ENCODE data around the gene ORM2. TPM values are rescaled to one million over a fixed set of nuclear protein-coding genes. Genes with fewer than 3 reads are reported as not detected.
"Not testable (repeated sequence)": the region's sequence is repeated elsewhere in the genome, so short reads cannot be mapped to it uniquely, and the experiment has no call there.

The ORM2 gene
- total RNA-seq, 1 donor: not detected

GRCh38 chr9:114331229-114332195 is 1.8 kb downstream of the ORM2 start:
- not testable (repeated sequence) for H3K4me3 ChIP-seq (ENCODE audit: low read length); H3K27me3 ChIP-seq (ENCODE audit: insufficient read depth, low read length); H3K9me3 ChIP-seq (ENCODE audit: low read depth, low read length); H3K4me1 ChIP-seq (ENCODE audit: insufficient read depth, low read length)

- not testable (repeated sequence) for H3K4me3 ChIP-seq (ENCODE audit: low read length); H3K27me3 ChIP-seq (ENCODE audit: insufficient read depth, low read length); H3K9me3 ChIP-seq (ENCODE audit: low read depth, low read length); H3K4me1 ChIP-seq (ENCODE audit: insufficient read depth, low read length)
Observed at GRCh38 chr9:114332474-114333040, 2.9 kb downstream of the ORM2 start.

DNA sequence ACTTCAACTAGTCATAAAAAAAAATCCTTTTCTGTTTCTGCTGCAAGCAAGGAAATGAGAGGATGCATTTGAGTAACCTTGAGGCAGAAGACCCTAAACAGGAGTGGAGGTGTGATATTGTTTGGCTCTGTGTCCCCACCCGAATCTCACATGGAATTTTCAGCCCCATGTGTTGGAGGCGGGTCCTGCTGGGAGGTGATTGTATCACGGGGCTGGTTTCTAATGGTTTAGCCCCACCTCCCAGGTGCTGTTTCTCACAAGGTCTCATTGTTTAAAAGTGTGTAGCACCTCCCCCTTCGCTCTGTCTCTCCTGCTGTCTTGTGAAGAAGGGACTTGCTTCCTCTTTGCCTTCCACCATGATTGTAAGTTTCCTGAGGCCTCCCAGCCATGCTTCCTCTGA is 4.0 kb downstream of the ORM2 start:
- H3K27me3 ChIP-seq (ENCODE audit: insufficient read depth, low read length); H3K4me1 ChIP-seq (ENCODE audit: insufficient read depth, low read length); H3K4me3 ChIP-seq (ENCODE audit: low read length); H3K9me3 ChIP-seq (ENCODE audit: low read depth, low read length): not testable (repeated sequence)

- H3K4me3 ChIP-seq (ENCODE audit: low read length): no peak overlapping the region
- H3K27me3 ChIP-seq (ENCODE audit: insufficient read depth, low read length): no peaks in the 10 kb centered on the region
- H3K9me3 ChIP-seq (ENCODE audit: low read depth, low read length): no peaks in the 10 kb centered on the region
- H3K4me1 ChIP-seq (ENCODE audit: insufficient read depth, low read length): no peaks in the 10 kb centered on the region
Observed at GRCh38 chr9:114334490-114334889, 4.8 kb downstream of the ORM2 start.

DNA sequence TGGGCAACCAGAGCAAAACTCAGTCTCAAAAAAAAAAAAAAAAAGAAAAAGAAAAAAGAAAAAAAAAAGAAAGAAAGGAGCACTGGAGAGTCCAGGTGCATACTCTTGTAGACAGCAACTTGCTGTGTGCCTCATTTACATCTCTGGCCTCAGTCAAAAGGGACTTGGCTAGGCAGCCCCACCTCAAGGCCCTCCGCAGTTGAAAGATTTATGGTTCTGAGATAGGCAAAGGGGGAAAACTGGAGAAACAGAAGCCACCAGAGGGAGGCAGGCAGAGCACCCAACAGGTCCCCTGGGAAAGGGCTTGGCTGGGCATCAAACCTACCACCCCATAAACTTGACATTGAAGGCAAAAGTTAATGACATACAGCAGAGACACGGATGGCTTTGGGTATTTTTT is 6.1 kb downstream of the ORM2 start:
- Histone ChIP-seq H3K4me1 (ENCODE audit: insufficient read depth, low read length) (peaks cover 10% of the 10 kb centered on the region), H3K4me3 (ENCODE audit: low read length) (no peak overlapping the region)

DNA sequence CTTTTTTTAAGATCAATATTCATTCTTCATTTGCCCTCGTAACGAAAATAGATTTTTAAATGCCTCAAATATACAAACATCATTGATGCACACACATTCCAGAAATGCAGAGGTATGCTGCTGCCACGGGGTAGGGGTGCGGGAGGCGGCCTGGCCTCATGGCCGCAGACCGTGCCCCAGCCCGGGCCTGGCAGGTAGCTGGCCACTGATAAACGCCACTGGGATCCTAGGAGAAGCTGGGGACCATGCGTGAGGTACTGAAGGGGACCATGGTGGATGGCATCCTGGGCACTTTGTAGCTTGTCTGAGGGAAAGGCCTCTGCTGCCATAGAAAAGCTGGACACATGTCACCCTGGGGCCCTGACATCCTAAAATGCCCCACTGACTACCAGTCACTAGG is 6.5 kb downstream of the ORM2 start:
- Histone ChIP-seq H3K4me3 (ENCODE audit: low read length) (no peak overlapping the region), H3K27me3 (ENCODE audit: insufficient read depth, low read length) (no peaks in the 10 kb centered on the region), H3K4me1 (ENCODE audit: insufficient read depth, low read length) (peaks cover 12% of the 10 kb centered on the region), H3K9me3 (ENCODE audit: low read depth, low read length) (no peaks in the 10 kb centered on the region)

More for the DNA sequence above, 6.1 kb downstream of the ORM2 start:
- Histone ChIP-seq H3K9me3 (ENCODE audit: low read depth, low read length) (no peaks in the 10 kb centered on the region), H3K27me3 (ENCODE audit: insufficient read depth, low read length) (no peaks in the 10 kb centered on the region)

DNA sequence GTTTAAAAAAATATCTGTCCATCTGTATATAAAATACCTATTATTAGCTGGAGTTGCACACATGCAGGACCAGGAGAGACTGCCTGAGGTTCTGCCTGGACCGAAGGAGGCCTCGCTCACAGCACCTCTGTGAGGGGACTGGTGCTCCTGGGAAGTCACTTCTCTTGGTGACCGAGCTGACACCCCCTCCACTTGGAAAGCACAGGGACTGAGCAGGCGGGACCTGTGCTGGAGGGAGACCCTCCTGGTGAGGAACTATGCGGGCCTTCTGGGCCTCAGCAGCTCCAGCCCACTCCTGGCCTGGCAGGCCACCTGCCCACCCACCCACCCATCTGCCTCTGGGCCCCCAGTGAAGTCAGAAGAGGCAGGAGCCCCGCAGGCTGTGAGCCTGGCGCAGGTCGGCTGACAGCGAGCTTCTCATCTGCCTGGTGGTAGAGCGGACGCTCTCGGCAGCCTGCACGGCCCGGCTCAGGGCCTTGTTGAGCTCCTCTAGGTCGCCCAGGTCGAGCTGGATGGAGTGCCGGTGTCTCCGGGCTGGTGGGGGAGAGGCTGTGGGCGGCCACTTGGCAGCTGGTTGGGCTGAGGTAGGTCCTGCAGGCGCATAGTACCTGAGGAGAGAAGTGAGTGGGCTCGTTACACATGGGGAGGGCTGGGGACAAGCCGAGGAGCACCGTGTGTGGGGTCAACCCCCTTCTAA is 7.2 kb downstream of the ORM2 start:
- Histone ChIP-seq H3K4me3 (ENCODE audit: low read length) (no peak overlapping the region), H3K4me1 (ENCODE audit: insufficient read depth, low read length) (peaks cover 12% of the 10 kb centered on the region), H3K27me3 (ENCODE audit: insufficient read depth, low read length) (no peaks in the 10 kb centered on the region), H3K9me3 (ENCODE audit: low read depth, low read length) (no peaks in the 10 kb centered on the region)

- Histone ChIP-seq H3K4me1 (ENCODE audit: insufficient read depth, low read length) (peaks cover 12% of the 10 kb centered on the region), H3K4me3 (ENCODE audit: low read length) (no peak overlapping the region), H3K9me3 (ENCODE audit: low read depth, low read length) (no peaks in the 10 kb centered on the region), H3K27me3 (ENCODE audit: insufficient read depth, low read length) (no peaks in the 10 kb centered on the region)
Observed at GRCh38 chr9:114338187-114338586, 8.5 kb downstream of the ORM2 start.

- Histone ChIP-seq H3K4me3 (ENCODE audit: low read length) (no peak overlapping the region), H3K4me1 (ENCODE audit: insufficient read depth, low read length) (peaks cover 12% of the 10 kb centered on the region), H3K27me3 (ENCODE audit: insufficient read depth, low read length) (no peaks in the 10 kb centered on the region), H3K9me3 (ENCODE audit: low read depth, low read length) (no peaks in the 10 kb centered on the region)
Observed at GRCh38 chr9:114339130-114339908, 9.7 kb downstream of the ORM2 start.

- Histone ChIP-seq H3K4me3 (ENCODE audit: low read length) (no peak overlapping the region), H3K27me3 (ENCODE audit: insufficient read depth, low read length) (no peaks in the 10 kb centered on the region), H3K9me3 (ENCODE audit: low read depth, low read length) (no peaks in the 10 kb centered on the region), H3K4me1 (ENCODE audit: insufficient read depth, low read length) (peaks cover 12% of the 10 kb centered on the region)
Observed at GRCh38 chr9:114341152-114341830, 11.6 kb downstream of the ORM2 start.

- no peaks in the 10 kb centered on the region for H3K9me3 ChIP-seq (ENCODE audit: low read depth, low read length)
- H3K4me1 ChIP-seq (ENCODE audit: insufficient read depth, low read length): peaks cover 12% of the 10 kb centered on the region
- no peak overlapping the region for H3K4me3 ChIP-seq (ENCODE audit: low read length)
- no peaks in the 10 kb centered on the region for H3K27me3 ChIP-seq (ENCODE audit: insufficient read depth, low read length)
Observed at GRCh38 chr9:114341991-114342390, 12.3 kb downstream of the ORM2 start.

GRCh38 chr9:114342755-114343440 is 13.2 kb downstream of the ORM2 start:
- Histone ChIP-seq H3K4me3 (ENCODE audit: low read length) (no peak overlapping the region), H3K27me3 (ENCODE audit: insufficient read depth, low read length) (no peaks in the 10 kb centered on the region), H3K4me1 (ENCODE audit: insufficient read depth, low read length) (peaks cover 12% of the 10 kb centered on the region), H3K9me3 (ENCODE audit: low read depth, low read length) (no peaks in the 10 kb centered on the region)

DNA sequence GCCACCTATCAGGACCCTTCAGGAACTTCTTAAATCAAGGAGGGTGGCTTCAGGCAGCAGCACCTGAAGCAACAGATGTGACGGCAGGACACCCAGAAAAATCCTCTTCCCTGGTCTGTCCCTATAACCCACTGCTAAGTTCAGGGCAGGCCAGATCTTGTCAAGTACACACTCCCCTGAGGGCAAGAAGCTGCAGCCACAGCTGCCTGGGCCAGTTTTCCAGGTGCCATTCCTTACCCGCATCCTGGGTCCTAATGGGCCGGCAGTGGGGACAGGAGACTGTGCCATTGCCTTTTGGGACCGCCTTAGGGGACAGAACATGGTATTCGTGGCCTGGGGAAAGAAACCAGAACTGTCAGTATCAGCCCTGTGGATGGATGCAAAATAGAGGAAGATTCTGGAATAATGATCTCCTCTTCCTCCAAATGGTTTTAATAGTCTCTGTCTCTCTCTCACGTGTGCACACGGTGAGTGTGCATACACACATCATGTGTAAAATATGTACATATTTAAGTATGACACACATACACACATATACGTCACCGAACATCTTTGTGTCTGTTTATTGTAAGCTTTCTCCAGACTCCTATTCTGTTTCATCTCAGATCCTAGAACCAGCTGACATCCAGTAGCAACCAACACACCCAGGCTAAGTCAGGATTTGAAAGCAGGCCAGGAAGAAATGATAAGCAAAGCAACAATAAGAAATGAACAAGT is 14.0 kb downstream of the ORM2 start:
- Histone ChIP-seq H3K9me3 (ENCODE audit: low read depth, low read length) (no peaks in the 10 kb centered on the region), H3K4me3 (ENCODE audit: low read length) (no peak overlapping the region), H3K4me1 (ENCODE audit: insufficient read depth, low read length) (peaks cover 15% of the 10 kb centered on the region), H3K27me3 (ENCODE audit: insufficient read depth, low read length) (no peaks in the 10 kb centered on the region)

All from mononuclear cell (primary cell).